K562 (cell line): ENCODE data around the gene SORT1. TPM values are rescaled to one million over a fixed set of nuclear protein-coding genes. Genes with fewer than 3 reads are reported as not detected.
A peak's percentile ranks its signal among the peaks of the same experiment; 100 is the strongest.

ENCODE experiments used
- CREB1 ChIP-seq, 2 experiments: sonication (generic) in 1 of 2; formaldehyde crosslinking in 1 of 2; IDR thresholded peaks; 2 replicates each; pipeline versions ENCODE4 v1.6.1 to v1.8.0; 2012 to 2022; ENCODE audit warnings: inconsistent platforms in 1 of 2, mild to moderate bottlenecking in 1 of 2, missing genetic modification reagents in 1 of 2, moderate library complexity in 1 of 2
- ETS1 ChIP-seq: conservative IDR thresholded peaks from 2 replicates; pipeline ENCODE4 v1.6.1; 2011; ENCODE audit warnings: low read depth, mild to moderate bottlenecking, low read length; ENCODE audit not compliant: control insufficient read depth
- FOXJ3 ChIP-seq: sonication (generic); formaldehyde crosslinking; IDR thresholded peaks from 2 replicates; pipeline ENCODE4 v1.4.0; 2020; ENCODE audit warnings: mild to moderate bottlenecking, missing genetic modification reagents
- GABPB1 ChIP-seq: sonication (generic); formaldehyde crosslinking; IDR thresholded peaks from 2 replicates; pipeline ENCODE4 v1.8.0; 2022; ENCODE audit warnings: mild to moderate bottlenecking, missing genetic modification reagents
- MGA ChIP-seq: fragments of 450-650 bp; IDR thresholded peaks from 2 replicates; pipeline ENCODE4 v1.6.1; 2016; ENCODE audit warnings: mild to moderate bottlenecking, moderate library complexity
- NEUROD1 ChIP-seq: fragments of 150-350 bp; IDR thresholded peaks from 2 replicates; pipeline ENCODE4 v1.6.1; 2014; ENCODE audit warnings: borderline replicate concordance, low read length, low read depth; ENCODE audit not compliant: partially characterized antibody
- PRPF4 ChIP-seq: fragments of 200-400 bp; formaldehyde crosslinking; IDR thresholded peaks from one replicate; pipeline ENCODE4 v1.6.1; 2017; ENCODE audit warnings: low read length, low read depth, mild to moderate bottlenecking; ENCODE audit not compliant: insufficient read depth, poor library complexity, severe bottlenecking
- SMARCA5 ChIP-seq: fragments of 450-650 bp; IDR thresholded peaks from 2 replicates; pipeline ENCODE4 v1.6.1; 2016
- SPI1 ChIP-seq: IDR thresholded peaks from 2 replicates; pipeline ENCODE4 v1.6.1; 2011; ENCODE audit warnings: low read depth, low read length, control low read depth, borderline replicate concordance
- TEAD1 ChIP-seq, 2 experiments: fragments of 450-650 bp in 1 of 2; sonication (generic) in 1 of 2; formaldehyde crosslinking; IDR thresholded peaks; 2 replicates each; pipeline versions ENCODE4 v1.4.0 to v1.8.0; 2020 to 2022; ENCODE audit warnings: mild to moderate bottlenecking in 2 of 2, missing genetic modification reagents in 1 of 2
- ZC3H8 ChIP-seq: fragments of 450-650 bp; IDR thresholded peaks from 2 replicates; pipeline ENCODE4 v1.6.1; 2017
- ZNF121 ChIP-seq: sonication (generic); formaldehyde crosslinking; conservative IDR thresholded peaks from 2 replicates; pipeline ENCODE4 v1.8.0; 2022; ENCODE audit warnings: missing genetic modification reagents
- ZNF316 ChIP-seq: fragments of 450-650 bp; IDR thresholded peaks from 2 replicates; pipeline ENCODE4 v1.6.1; 2016
- ZSCAN29 ChIP-seq: fragments of 450-650 bp; IDR thresholded peaks from 2 replicates; pipeline ENCODE4 v1.6.1; 2017
- polyA plus RNA-seq, 8 experiments: library from polyadenylated mRNA; depleted of rRNA in 4 of 8; stranded (reverse) in 5 of 8; unstranded in 3 of 8; fragments of >200 nt; fragmentation: Nextera tagmentation in 2 of 8; fragmentation: Illumina TruSeq in 1 of 8; extraction: Ambion mirVana in 2 of 8; extraction: Trizol in 1 of 8; gene quantifications; 2 replicates each; pipeline versions ENCODE4 v1.2.1 to v1.2.3, GENCODE V29; 2011 to 2014; ENCODE audit warnings: inconsistent platforms in 1 of 8, missing spikeins in 1 of 8
- total RNA-seq, 7 experiments: library from RNA; depleted of rRNA in 6 of 7; stranded (reverse); fragments of >200 nt in 6 of 7; fragmentation: Illumina TruSeq in 2 of 7; extraction: Trizol in 2 of 7; gene quantifications; 2 replicates each; pipeline versions ENCODE4 v1.2.1 to v1.2.3, GENCODE V29; 2011 to 2021; ENCODE audit warnings: low replicate concordance in 1 of 7

SORT1 gene
- total and polyA plus RNA-seq, 9 of the 15 experiments (the other 6 are each of a cell fraction or from before 2014, with no cell fraction given) = 27.4 to 112 (median 65.0) TPM

GRCh38 chr1:109263597-109264378 is 133.9 kb downstream of the SORT1 start (continued):
- TF ChIP-seq ZNF121 (CRISPR knock-in tag) (peak; percentile 38; the same call in 1 of the 2 replicates), ZC3H8 (0 out of 2 replicates have a peak, but pooled peaks have one; percentile 51), CREB1 (IDR thresholded peaks at IDR 0.05) (peak; percentile 50; the same call in 1 of the 2 replicates), CREB1 (CRISPR knock-in tag; IDR thresholded peaks at IDR 0.05) (peak; percentile 85), TEAD1 (CRISPR knock-in tag; IDR thresholded peaks at IDR 0.05) (peak in 1 of 2 experiments; percentile 89; a peak in 1 of 4 replicates), SPI1 (peak; percentile 92), ZSCAN29 (peak; percentile 45; the same call in 1 of the 2 replicates), ZNF316 (no peak), MGA (peak; percentile 94), NEUROD1 (peak; percentile 39), SMARCA5 (peak; percentile 48; the same call in 1 of the 2 replicates), ETS1 (peak; percentile 18; the same call in 1 of the 2 replicates), FOXJ3 (CRISPR knock-in tag) (no peak), PRPF4 (no peak), GABPB1 (CRISPR knock-in tag) (peak; percentile 86)
